ENCODE measurements around the gene MT1E. TPM values are rescaled to one million over a fixed set of nuclear protein-coding genes. Genes with fewer than 3 reads are reported as not detected.

Gene MT1E
- total and polyA plus RNA-seq, 2 of the 13 experiments (the other 11 are each of a cell fraction or from before 2014, with no cell fraction given) = 110 to 1,072 TPM

GRCh38 chr16:56632156-56632847 is 6.7 kb downstream of the MT1E start, which contains the start of gene MT1M (continued):
- no peak for TF ChIP-seq ZNF407 (CRISPR knock-in tag; IDR thresholded peaks at IDR 0.05; ENCODE audit: not compliant biosample characterization)
- TF ChIP-seq ZFP62 (CRISPR knock-in tag; IDR thresholded peaks at IDR 0.05) = no peak
- TF ChIP-seq ZNF451 (CRISPR knock-in tag; IDR thresholded peaks at IDR 0.05) = 0 out of 2 replicates have a peak, but pooled peaks have one; percentile 24
- TF ChIP-seq ZNF512B (CRISPR knock-in tag; IDR thresholded peaks at IDR 0.05; ENCODE audit: borderline replicate concordance) = peak; percentile 86; the same call in 1 of the 2 replicates
- no peak for TF ChIP-seq HMG20A (CRISPR knock-in tag; IDR thresholded peaks at IDR 0.05; ENCODE audit: borderline replicate concordance)
- no peak for TF ChIP-seq ZNF296 (CRISPR knock-in tag; conservative IDR thresholded peaks at IDR 0.05)
- TF ChIP-seq ZNF570 (CRISPR knock-in tag; IDR thresholded peaks at IDR 0.05; ENCODE audit: borderline replicate concordance) = no peak
- no peak for TF ChIP-seq ZSCAN12 (CRISPR knock-in tag; IDR thresholded peaks at IDR 0.05)
- 0 out of 2 replicates have a peak, but pooled peaks have one; percentile 31 for TF ChIP-seq DNMT1 (CRISPR knock-in tag; IDR thresholded peaks at IDR 0.05)
- 0 out of 2 replicates have a peak, but pooled peaks have one; percentile 27 for TF ChIP-seq ZNF292 (CRISPR knock-in tag; IDR thresholded peaks at IDR 0.05; ENCODE audit: borderline replicate concordance, low read depth)
- TF ChIP-seq GATAD2A (CRISPR knock-in tag; IDR thresholded peaks at IDR 0.05) = no peak
- TF ChIP-seq CHCHD3 (CRISPR knock-in tag; IDR thresholded peaks at IDR 0.05) = no peak

All from HepG2 (cell line).